OCI-LY7 (cell line): ENCODE results near the gene LRRC9.

ENCODE experiments used
- EZH2phosphoT487 ChIP-seq: fragments of 200-600 bp; sonication (generic); IDR thresholded peaks from 2 replicates; pipeline ENCODE4 v1.6.1; 2018; ENCODE audit warnings: low read depth, borderline replicate concordance, mild to moderate bottlenecking, mixed run types, antibody characterized with exemption, low read length, moderate library complexity, mixed read lengths
- TF ChIP-seq, protein P1 (sequence below): fragments of 200-600 bp; sonication (generic); conservative IDR thresholded peaks from 2 replicates; pipeline ENCODE4 v1.5.1; 2014; ENCODE audit warnings: mild to moderate bottlenecking, antibody characterized with exemption, low read length, moderate library complexity, mixed read lengths

DNA sequence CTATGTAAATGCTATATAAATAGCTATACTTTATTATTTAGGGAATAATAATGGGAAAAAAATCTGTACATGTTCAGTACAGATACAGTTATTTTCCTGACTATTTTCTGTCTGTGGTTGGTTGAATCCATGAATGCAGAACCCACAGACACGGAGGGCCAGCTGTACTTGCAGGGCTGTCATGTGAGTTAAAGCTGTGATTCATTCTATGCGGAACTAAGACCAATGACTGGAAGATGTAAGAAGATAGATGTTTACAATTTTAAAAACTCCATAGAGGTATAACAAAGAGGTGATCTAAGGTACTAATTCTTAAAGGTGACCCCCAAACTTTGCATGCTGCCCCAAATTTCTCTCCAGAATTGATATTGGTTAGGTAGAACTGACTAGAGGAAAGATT, 186.4 kb downstream of the LRRC9 start:
- TF ChIP-seq, protein P1, sequence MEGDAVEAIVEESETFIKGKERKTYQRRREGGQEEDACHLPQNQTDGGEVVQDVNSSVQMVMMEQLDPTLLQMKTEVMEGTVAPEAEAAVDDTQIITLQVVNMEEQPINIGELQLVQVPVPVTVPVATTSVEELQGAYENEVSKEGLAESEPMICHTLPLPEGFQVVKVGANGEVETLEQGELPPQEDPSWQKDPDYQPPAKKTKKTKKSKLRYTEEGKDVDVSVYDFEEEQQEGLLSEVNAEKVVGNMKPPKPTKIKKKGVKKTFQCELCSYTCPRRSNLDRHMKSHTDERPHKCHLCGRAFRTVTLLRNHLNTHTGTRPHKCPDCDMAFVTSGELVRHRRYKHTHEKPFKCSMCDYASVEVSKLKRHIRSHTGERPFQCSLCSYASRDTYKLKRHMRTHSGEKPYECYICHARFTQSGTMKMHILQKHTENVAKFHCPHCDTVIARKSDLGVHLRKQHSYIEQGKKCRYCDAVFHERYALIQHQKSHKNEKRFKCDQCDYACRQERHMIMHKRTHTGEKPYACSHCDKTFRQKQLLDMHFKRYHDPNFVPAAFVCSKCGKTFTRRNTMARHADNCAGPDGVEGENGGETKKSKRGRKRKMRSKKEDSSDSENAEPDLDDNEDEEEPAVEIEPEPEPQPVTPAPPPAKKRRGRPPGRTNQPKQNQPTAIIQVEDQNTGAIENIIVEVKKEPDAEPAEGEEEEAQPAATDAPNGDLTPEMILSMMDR, result no peak
- no peak for TF ChIP-seq EZH2phosphoT487
